HL-60 (cell line): ENCODE measurements around the gene EPHB3.

Experiments used
- DNase-seq, 2 experiments: peaks; one replicate each; pipeline ENCODE4 v3.0.0-alpha.2; 2010 to 2020; ENCODE audit warnings: low read depth in 1 of 2, low spot score in 1 of 2
- H3K27ac ChIP-seq: fragments of 250-450 bp; sonication (Bioruptor Pico); replicated peaks from 2 replicates; pipeline ENCODE4 v1.5.1; 2020; ENCODE audit warnings: mild to moderate bottlenecking, moderate library complexity
- H3K27me3 ChIP-seq: fragments of 250-450 bp; sonication (Bioruptor Pico); 2 replicates; pipeline ENCODE4 v1.5.1; 2021; ENCODE audit warnings: mild to moderate bottlenecking, moderate library complexity; ENCODE audit not compliant: insufficient read depth, poor library complexity, severe bottlenecking
- H3K4me3 ChIP-seq: replicated peaks from 2 replicates; pipeline ENCODE4 v1.5.1; 2011; ENCODE audit warnings: mild to moderate bottlenecking, control low read depth, low read length; ENCODE audit not compliant: insufficient read depth
- GABPA ChIP-seq: IDR thresholded peaks from 2 replicates; pipeline ENCODE4 v1.6.1; 2012; ENCODE audit warnings: low read depth
- POLR2AphosphoS5 ChIP-seq: IDR thresholded peaks from 2 replicates; pipeline ENCODE4 v1.6.1; 2012; ENCODE audit warnings: low read depth
- SPI1 ChIP-seq: IDR thresholded peaks from 2 replicates; pipeline ENCODE4 v1.6.1; 2012; ENCODE audit warnings: low read depth, mild to moderate bottlenecking, borderline replicate concordance
- TF ChIP-seq, protein P1 (sequence below): IDR thresholded peaks from one replicate; pipeline ENCODE4 v1.5.1; 2011; ENCODE audit warnings: low read length, control low read depth, inconsistent platforms; ENCODE audit not compliant: insufficient read depth
- TF ChIP-seq, protein P2 (sequence below): IDR thresholded peaks from 2 replicates; pipeline ENCODE4 v1.6.1; 2012; ENCODE audit warnings: low read depth; ENCODE audit not compliant: insufficient replicate concordance

The EPHB3 gene

DNA sequence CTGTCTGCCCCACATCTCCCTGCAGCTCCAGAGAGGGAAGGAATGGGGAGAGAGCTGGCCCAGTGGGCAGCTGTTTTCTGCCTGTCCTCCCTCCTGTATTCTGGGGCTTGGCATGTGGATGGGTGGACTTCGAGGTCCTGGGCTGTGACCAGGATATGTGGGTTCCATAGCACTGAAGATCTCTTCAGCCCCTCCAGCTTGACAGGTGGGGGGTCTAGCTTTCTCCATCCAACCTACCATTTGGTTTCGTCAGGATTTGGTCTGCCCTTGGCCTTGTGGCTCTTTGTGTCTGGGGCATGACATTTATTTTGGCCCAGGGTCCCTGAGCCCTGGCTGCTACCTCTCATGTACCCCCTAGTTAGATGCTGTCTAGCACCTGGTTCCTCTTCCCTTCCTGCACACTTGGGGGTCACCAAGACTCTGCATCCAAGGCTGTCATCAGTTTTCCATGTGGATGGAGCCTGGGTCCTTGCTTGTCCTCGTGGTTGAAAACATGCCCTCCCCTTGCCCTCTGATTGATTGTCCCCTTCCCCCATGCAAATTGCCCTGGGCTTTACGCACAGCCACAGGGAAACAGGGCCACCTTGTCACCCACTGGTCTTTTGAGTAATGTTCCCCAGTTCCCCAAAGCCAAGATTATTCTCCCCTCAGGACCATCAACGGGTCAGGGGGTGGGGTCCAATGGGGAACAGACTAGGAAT is 3.2 kb downstream of the EPHB3 start:
- H3K27me3 ChIP-seq = peaks cover 34% of the 10 kb centered on the region
- H3K4me3 ChIP-seq = no peak overlapping the region
- no peak overlapping the region for H3K27ac ChIP-seq
- TF ChIP-seq, protein P1, sequence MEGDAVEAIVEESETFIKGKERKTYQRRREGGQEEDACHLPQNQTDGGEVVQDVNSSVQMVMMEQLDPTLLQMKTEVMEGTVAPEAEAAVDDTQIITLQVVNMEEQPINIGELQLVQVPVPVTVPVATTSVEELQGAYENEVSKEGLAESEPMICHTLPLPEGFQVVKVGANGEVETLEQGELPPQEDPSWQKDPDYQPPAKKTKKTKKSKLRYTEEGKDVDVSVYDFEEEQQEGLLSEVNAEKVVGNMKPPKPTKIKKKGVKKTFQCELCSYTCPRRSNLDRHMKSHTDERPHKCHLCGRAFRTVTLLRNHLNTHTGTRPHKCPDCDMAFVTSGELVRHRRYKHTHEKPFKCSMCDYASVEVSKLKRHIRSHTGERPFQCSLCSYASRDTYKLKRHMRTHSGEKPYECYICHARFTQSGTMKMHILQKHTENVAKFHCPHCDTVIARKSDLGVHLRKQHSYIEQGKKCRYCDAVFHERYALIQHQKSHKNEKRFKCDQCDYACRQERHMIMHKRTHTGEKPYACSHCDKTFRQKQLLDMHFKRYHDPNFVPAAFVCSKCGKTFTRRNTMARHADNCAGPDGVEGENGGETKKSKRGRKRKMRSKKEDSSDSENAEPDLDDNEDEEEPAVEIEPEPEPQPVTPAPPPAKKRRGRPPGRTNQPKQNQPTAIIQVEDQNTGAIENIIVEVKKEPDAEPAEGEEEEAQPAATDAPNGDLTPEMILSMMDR = no peak
- TF ChIP-seq POLR2AphosphoS5 (no peak), SPI1 (no peak), GABPA (no peak)
- no peak for DNase-seq

DNA sequence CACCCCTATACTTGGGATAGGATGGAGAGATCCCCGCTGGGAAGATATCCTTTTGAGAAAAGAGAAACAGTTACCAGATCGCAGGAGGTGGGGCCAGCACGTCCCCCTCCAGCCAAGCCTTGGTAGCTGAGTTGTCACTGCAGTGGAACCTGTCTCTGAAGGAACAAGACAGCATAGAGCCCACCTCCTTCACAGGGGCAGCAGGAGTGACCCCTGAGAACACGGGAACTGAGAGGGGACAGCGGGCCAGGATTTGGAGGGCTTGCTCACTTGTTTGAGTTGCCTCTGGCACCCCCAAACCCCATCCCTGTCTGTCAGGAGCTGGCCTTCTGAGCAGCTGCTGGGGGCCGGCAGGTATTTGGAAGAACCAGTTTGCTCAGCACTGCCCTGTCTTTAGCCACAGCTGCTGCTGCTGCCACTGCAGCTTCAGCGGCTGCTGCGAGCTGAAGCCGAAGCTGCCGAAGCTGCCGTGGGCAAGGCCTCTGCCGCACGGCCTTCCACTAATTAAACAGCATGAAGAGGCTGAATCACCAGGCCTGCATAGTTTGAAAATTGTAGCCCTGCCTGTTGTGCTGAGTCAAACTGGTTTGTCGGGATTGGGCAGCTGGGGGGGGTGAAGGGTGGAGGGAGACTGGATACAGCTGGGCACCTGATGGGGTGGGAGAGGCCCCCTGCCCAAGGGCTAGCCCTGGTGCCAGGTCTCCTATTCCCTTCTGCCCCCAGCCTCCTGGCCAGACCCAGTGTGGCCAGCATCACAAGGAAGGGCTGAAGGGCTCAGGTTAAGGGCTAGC is 4.0 kb downstream of the EPHB3 start:
- Histone ChIP-seq H3K4me3 (no peak overlapping the region), H3K27me3 (peaks cover 42% of the 10 kb centered on the region)

DNA sequence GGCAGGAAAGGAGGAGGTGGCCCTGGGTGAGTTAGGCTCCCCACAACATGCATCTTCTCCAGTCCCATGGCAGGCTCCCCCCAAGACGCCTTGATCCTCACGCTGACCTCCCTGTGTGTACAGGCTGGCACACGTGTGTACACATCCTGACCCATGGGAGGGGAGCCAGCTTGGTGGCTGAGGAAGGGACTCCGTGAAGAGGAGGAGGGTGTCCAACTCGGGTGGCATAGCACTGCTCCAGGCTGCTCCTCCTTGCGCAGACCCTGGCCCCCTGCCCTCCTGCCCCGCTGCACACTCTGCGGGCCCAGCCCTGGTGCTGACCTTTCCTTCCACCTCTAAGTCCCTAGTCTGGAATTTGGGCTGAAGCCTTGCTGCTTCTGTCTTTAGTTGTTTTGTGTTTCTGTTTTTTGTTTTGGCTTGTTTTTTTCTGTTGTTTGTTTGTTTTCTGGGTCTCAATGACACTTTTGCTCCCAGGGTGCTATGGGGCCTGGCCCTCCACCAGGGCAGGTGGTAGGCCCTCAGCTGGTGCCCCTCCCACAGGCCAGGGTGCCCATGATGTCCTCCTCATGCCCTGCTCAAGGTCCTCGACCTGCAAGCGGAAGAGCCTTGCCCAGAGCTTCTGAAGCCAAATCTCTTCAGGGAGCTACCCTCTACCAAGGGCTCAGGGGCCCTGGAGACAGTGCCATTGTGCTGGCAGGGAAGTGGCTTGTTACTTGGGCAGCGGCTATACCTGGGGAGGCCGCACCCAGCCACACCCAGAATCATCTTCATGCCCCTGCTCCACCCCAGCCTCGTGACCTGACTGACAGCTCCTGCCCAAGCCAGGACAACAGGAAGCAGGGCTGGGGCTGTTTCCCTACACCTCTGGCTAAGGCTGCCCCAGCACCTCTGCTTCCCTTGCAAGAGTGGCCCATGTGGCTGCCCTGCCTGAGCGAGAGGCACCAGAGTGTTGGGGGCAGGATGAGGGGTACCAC is 5.1 kb downstream of the EPHB3 start:
- TF ChIP-seq POLR2AphosphoS5 (no peak), SPI1 (no peak), GABPA (no peak)
- TF ChIP-seq, protein P2, sequence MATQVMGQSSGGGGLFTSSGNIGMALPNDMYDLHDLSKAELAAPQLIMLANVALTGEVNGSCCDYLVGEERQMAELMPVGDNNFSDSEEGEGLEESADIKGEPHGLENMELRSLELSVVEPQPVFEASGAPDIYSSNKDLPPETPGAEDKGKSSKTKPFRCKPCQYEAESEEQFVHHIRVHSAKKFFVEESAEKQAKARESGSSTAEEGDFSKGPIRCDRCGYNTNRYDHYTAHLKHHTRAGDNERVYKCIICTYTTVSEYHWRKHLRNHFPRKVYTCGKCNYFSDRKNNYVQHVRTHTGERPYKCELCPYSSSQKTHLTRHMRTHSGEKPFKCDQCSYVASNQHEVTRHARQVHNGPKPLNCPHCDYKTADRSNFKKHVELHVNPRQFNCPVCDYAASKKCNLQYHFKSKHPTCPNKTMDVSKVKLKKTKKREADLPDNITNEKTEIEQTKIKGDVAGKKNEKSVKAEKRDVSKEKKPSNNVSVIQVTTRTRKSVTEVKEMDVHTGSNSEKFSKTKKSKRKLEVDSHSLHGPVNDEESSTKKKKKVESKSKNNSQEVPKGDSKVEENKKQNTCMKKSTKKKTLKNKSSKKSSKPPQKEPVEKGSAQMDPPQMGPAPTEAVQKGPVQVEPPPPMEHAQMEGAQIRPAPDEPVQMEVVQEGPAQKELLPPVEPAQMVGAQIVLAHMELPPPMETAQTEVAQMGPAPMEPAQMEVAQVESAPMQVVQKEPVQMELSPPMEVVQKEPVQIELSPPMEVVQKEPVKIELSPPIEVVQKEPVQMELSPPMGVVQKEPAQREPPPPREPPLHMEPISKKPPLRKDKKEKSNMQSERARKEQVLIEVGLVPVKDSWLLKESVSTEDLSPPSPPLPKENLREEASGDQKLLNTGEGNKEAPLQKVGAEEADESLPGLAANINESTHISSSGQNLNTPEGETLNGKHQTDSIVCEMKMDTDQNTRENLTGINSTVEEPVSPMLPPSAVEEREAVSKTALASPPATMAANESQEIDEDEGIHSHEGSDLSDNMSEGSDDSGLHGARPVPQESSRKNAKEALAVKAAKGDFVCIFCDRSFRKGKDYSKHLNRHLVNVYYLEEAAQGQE = no peak
- TF ChIP-seq, protein P1 = no peak
- no peak for DNase-seq
- H3K27me3 ChIP-seq = peaks cover 38% of the 10 kb centered on the region
- H3K4me3 ChIP-seq = no peak overlapping the region
- H3K27ac ChIP-seq = no peak overlapping the region

More for the DNA sequence above, 4.0 kb downstream of the EPHB3 start:
- no peak overlapping the region for H3K27ac ChIP-seq
- no peak for DNase-seq
- TF ChIP-seq SPI1 (no peak), GABPA (no peak), POLR2AphosphoS5 (no peak)
- TF ChIP-seq, protein P2 = no peak
- TF ChIP-seq, protein P1 = no peak
